Activated effector memory CD4-positive, alpha-beta T cell treated with anti-CD3 and anti-CD28 coated beads, Interleukin-2, amount 50 U/mL, for 16 hours (primary cell): Measurements from ENCODE around the gene OIT3.
"Not testable (repeated sequence)": the region's sequence is repeated elsewhere in the genome, so short reads cannot be mapped to it uniquely, and the experiment has no call there.

Experiments
- DNase-seq: peaks from one replicate; pipeline ENCODE4 v3.0.0-alpha.2; 2020

Gene OIT3

GRCh38 chr10:72904806-72905205 is 11.3 kb downstream of the OIT3 start:
- no peak for DNase-seq

- no peak for DNase-seq
These were observed 12.9 kb downstream of the OIT3 start for GRCh38 chr10:72906446-72906845.

GRCh38 chr10:72910705-72911104 is 17.2 kb downstream of the OIT3 start:
- no peak for DNase-seq

GRCh38 chr10:72911758-72912157 is 18.2 kb downstream of the OIT3 start:
- no peak for DNase-seq

GRCh38 chr10:72912736-72913135 is 19.2 kb downstream of the OIT3 start:
- no peak for DNase-seq

GRCh38 chr10:72913287-72913686 is 19.7 kb downstream of the OIT3 start:
- DNase-seq, result no peak

- not testable (repeated sequence) for DNase-seq
These were observed 23.7 kb downstream of the OIT3 start for GRCh38 chr10:72917201-72917600.

- DNase-seq, result not testable (repeated sequence)
These were observed 24.3 kb downstream of the OIT3 start for GRCh38 chr10:72917803-72918332.

GRCh38 chr10:72918352-72918751 is 24.8 kb downstream of the OIT3 start:
- DNase-seq, result no peak

- DNase-seq, result not testable (repeated sequence)
These were observed 27.7 kb downstream of the OIT3 start for GRCh38 chr10:72921147-72921683.

GRCh38 chr10:72924351-72924750 is 30.8 kb downstream of the OIT3 start:
- no peak for DNase-seq

GRCh38 chr10:72925951-72926465 is 32.5 kb downstream of the OIT3 start:
- no peak for DNase-seq

GRCh38 chr10:72927485-72927884 is 33.9 kb downstream of the OIT3 start:
- DNase-seq, result no peak

- DNase-seq, result no peak
These were observed 35.3 kb downstream of the OIT3 start for GRCh38 chr10:72928798-72929197.

- DNase-seq, result no peak
These were observed 36.7 kb downstream of the OIT3 start for GRCh38 chr10:72930276-72930675.

- no peak for DNase-seq
These were observed 38.9 kb downstream of the OIT3 start for GRCh38 chr10:72932259-72933015.

GRCh38 chr10:72935361-72935760 is 41.8 kb downstream of the OIT3 start:
- no peak for DNase-seq

GRCh38 chr10:72943498-72944234 is 50.1 kb downstream of the OIT3 start:
- DNase-seq, result no peak

GRCh38 chr10:72946963-72947362 is 53.4 kb downstream of the OIT3 start:
- DNase-seq, result no peak

- DNase-seq, result no peak
These were observed 55.2 kb downstream of the OIT3 start for GRCh38 chr10:72948762-72949161.

GRCh38 chr10:72951760-72952159 is 58.2 kb downstream of the OIT3 start:
- no peak for DNase-seq

- no peak for DNase-seq
These were observed 58.6 kb downstream of the OIT3 start for GRCh38 chr10:72952189-72952588.

GRCh38 chr10:72952642-72953158 is 59.2 kb downstream of the OIT3 start:
- DNase-seq, result no peak
